Ovary (tissue), 3 donors: ENCODE results near the gene MT1X.

Experiments
- POLR2A ChIP-seq: fragments of 450-650 bp; IDR thresholded peaks from one replicate; pipeline ENCODE4 v1.6.1; 2017; ENCODE audit warnings: antibody characterized with exemption, mild to moderate bottlenecking, moderate library complexity
- TF ChIP-seq, protein P1 (sequence below), 3 donors: fragments of 450-650 bp in 2 of 3; fragments of 200-600 bp in 1 of 3; IDR thresholded peaks; one replicate each; pipeline versions ENCODE4 v1.5.1 to v1.8.0; 2016 to 2022; ENCODE audit warnings: antibody characterized with exemption in 3 of 3, mild to moderate bottlenecking in 1 of 3
- donor health status: DM: no; HTN: no; CAD: no.

DNA sequence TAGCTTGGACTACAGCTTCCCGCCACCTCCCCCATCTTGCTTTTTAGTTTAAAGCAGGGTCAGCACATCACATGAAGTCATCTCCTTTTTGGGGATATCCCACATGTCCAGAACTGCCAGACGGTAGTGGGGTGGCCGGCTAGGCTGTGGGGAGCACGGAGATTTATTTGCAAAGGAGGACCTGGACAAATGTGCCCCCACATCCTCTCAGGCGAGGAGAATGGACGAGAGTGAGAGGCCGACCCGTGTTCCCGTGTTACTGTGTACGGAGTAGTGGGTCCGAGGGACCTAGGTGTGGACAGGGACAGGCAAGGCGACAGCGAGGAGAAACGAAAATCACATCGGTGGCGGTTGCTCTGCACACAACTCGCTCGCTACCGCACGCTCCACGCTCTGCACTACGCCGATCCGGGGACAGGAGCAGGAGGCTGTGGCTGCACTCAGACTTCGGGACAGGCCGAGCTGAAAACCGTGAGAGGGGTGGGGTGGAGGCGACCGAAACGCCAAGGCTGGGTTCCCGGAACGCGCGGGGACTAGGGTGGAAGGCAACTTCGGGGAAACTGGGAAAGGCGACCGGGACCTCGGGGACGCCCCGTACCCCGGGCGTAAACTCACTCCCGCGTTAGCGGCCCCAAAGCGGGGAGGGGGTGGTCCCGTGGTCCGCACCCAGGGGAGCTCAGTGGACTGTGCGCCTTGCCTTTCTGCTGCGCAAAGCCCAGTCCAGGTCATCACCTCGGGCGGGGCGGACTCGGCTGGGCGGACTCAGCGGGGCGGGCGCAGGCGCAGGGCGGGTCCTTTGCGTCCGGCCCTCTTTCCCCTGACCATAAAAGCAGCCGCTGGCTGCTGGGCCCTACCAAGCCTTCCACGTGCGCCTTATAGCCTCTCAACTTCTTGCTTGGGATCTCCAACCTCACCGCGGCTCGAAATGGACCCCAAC lies 44.2 kb upstream of the MT1X start, which contains the start of gene MT1A:
- TF ChIP-seq, protein P1, sequence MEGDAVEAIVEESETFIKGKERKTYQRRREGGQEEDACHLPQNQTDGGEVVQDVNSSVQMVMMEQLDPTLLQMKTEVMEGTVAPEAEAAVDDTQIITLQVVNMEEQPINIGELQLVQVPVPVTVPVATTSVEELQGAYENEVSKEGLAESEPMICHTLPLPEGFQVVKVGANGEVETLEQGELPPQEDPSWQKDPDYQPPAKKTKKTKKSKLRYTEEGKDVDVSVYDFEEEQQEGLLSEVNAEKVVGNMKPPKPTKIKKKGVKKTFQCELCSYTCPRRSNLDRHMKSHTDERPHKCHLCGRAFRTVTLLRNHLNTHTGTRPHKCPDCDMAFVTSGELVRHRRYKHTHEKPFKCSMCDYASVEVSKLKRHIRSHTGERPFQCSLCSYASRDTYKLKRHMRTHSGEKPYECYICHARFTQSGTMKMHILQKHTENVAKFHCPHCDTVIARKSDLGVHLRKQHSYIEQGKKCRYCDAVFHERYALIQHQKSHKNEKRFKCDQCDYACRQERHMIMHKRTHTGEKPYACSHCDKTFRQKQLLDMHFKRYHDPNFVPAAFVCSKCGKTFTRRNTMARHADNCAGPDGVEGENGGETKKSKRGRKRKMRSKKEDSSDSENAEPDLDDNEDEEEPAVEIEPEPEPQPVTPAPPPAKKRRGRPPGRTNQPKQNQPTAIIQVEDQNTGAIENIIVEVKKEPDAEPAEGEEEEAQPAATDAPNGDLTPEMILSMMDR (IDR thresholded peaks at IDR 0.05): no peak
- peak; percentile 32 for TF ChIP-seq POLR2A
